WERI-Rb-1 (cell line): ENCODE data around the gene DDX55.
"Not testable (repeated sequence)": the region's sequence is repeated elsewhere in the genome, so short reads cannot be mapped to it uniquely, and the experiment has no call there.

Experiments used
- DNase-seq: peaks from one replicate; pipeline ENCODE4 v3.0.0-alpha.2; 2020
- H3K27ac ChIP-seq: fragments of 250-450 bp; sonication (Bioruptor Pico); 2 replicates; pipeline ENCODE4 v1.5.1; 2020; ENCODE audit warnings: mild to moderate bottlenecking, moderate library complexity
- H3K27me3 ChIP-seq: fragments of 250-450 bp; sonication (Bioruptor Pico); 2 replicates; pipeline ENCODE4 v1.5.1; 2021; ENCODE audit warnings: mild to moderate bottlenecking, low read depth, moderate library complexity; ENCODE audit not compliant: insufficient read depth, severe bottlenecking
- H3K36me3 ChIP-seq: fragments of 250-450 bp; sonication (Bioruptor Pico); 2 replicates; pipeline ENCODE4 v1.5.1; 2020; ENCODE audit warnings: mild to moderate bottlenecking, moderate library complexity
- H3K4me3 ChIP-seq: 2 replicates; pipeline ENCODE4 v1.5.1; 2011; ENCODE audit warnings: low read depth, mild to moderate bottlenecking, control low read depth, low read length
- H3K9me3 ChIP-seq: fragments of 250-450 bp; sonication (Bioruptor Pico); 2 replicates; pipeline ENCODE4 v1.5.1; 2021; ENCODE audit warnings: mild to moderate bottlenecking, moderate library complexity; ENCODE audit not compliant: severe bottlenecking
- CTCF ChIP-seq: IDR thresholded peaks from 2 replicates; pipeline ENCODE4 v1.5.1; 2011; ENCODE audit warnings: low read depth, mild to moderate bottlenecking, control low read depth, inconsistent platforms, low read length

The DDX55 gene

GRCh38 chr12:123573870-123574269, 28.0 kb upstream of the DDX55 start:
- H3K27ac ChIP-seq = no peak overlapping the region
- H3K36me3 ChIP-seq = no peaks in the 10 kb centered on the region; the same call in 1 of the 2 replicates
- H3K27me3 ChIP-seq = no peaks in the 10 kb centered on the region
- no peak overlapping the region for H3K4me3 ChIP-seq
- H3K9me3 ChIP-seq = no peaks in the 10 kb centered on the region
- no peak for DNase-seq
- TF ChIP-seq CTCF = no peak

GRCh38 chr12:123576611-123577010, 25.3 kb upstream of the DDX55 start:
- no peak for TF ChIP-seq CTCF
- Histone ChIP-seq H3K27me3 (no peaks in the 10 kb centered on the region), H3K4me3 (no peak overlapping the region), H3K9me3 (no peaks in the 10 kb centered on the region), H3K27ac (no peak overlapping the region), H3K36me3 (no peaks in the 10 kb centered on the region; the same call in 1 of the 2 replicates)
- DNase-seq = no peak

GRCh38 chr12:123578243-123578642, 23.7 kb upstream of the DDX55 start:
- DNase-seq = no peak
- Histone ChIP-seq H3K27me3 (no peaks in the 10 kb centered on the region), H3K36me3 (peaks cover 4% of the 10 kb centered on the region), H3K4me3 (no peak overlapping the region), H3K9me3 (peaks cover 2% of the 10 kb centered on the region), H3K27ac (no peak overlapping the region)
- no peak for TF ChIP-seq CTCF

GRCh38 chr12:123578829-123579228, 23.1 kb upstream of the DDX55 start:
- H3K36me3 ChIP-seq, H3K27ac ChIP-seq, H3K4me3 ChIP-seq, H3K9me3 ChIP-seq, H3K27me3 ChIP-seq, DNase-seq: not testable (repeated sequence)

- Histone ChIP-seq H3K9me3 (peaks cover 2% of the 10 kb centered on the region), H3K36me3 (peaks cover 11% of the 10 kb centered on the region), H3K27ac (no peak overlapping the region), H3K27me3 (no peaks in the 10 kb centered on the region), H3K4me3 (no peak overlapping the region)
- no peak for TF ChIP-seq CTCF
- no peak for DNase-seq
Measured at GRCh38 chr12:123580772-123581171, 21.1 kb upstream of the DDX55 start.

GRCh38 chr12:123591702-123592481, 10.0 kb upstream of the DDX55 start:
- DNase-seq = no peak
- no peak overlapping the region for H3K4me3 ChIP-seq
- H3K36me3 ChIP-seq = peaks cover 92% of the 10 kb centered on the region
- H3K27ac ChIP-seq = no peak overlapping the region
- H3K27me3 ChIP-seq = no peaks in the 10 kb centered on the region
- no peak for TF ChIP-seq CTCF
- no peaks in the 10 kb centered on the region for H3K9me3 ChIP-seq
